Measurements from ENCODE around the gene MSMB. TPM values are rescaled to one million over a fixed set of nuclear protein-coding genes. Genes with fewer than 3 reads are reported as not detected.

Gene MSMB
- total and polyA plus RNA-seq, 9 of the 15 experiments (the other 6 are each of a cell fraction or from before 2014, with no cell fraction given), result 0.21 to 0.60 TPM; not detected in 7

- TF ChIP-seq HIVEP1 (CRISPR knock-in tag; IDR thresholded peaks at IDR 0.05) (peak; percentile 57; the same call in 1 of the 2 replicates), ZNF174 (CRISPR knock-in tag; IDR thresholded peaks at IDR 0.05) (no peak), RBM15 (IDR thresholded peaks at IDR 0.05; ENCODE audit: insufficient read depth, low read length) (no peak), ZNF41 (CRISPR knock-in tag; conservative IDR thresholded peaks at IDR 0.05) (peak; percentile 85), ZMIZ1 (IDR thresholded peaks at IDR 0.05; ENCODE audit: low read depth in 2 of 2, low read length in 2 of 2) (peak in 1 of 2 experiments; percentile 99; a peak in 2 of 4 replicates), ZNF785 (CRISPR knock-in tag; IDR thresholded peaks at IDR 0.05) (no peak), ZNF449 (CRISPR knock-in tag; IDR thresholded peaks at IDR 0.05) (peak; percentile 90; the same call in 1 of the 2 replicates), SNIP1 (IDR thresholded peaks at IDR 0.05; ENCODE audit: low read depth) (no peak), ZNF561 (CRISPR knock-in tag; conservative IDR thresholded peaks at IDR 0.05) (no peak), FIP1L1 (IDR thresholded peaks at IDR 0.05; ENCODE audit: low read depth, low read length, poor library complexity, severe bottlenecking) (no peak), ZNF717 (CRISPR knock-in tag; IDR thresholded peaks at IDR 0.05) (no peak), SNAPC5 (CRISPR knock-in tag; IDR thresholded peaks at IDR 0.05) (peak; percentile 42; the same call in 1 of the 2 replicates), NCOA1 (IDR thresholded peaks at IDR 0.05; ENCODE audit: low read depth) (peak; percentile 98), PPARD (CRISPR knock-in tag; IDR thresholded peaks at IDR 0.05) (no peak), FOXJ3 (CRISPR knock-in tag; IDR thresholded peaks at IDR 0.05) (no peak), ZNF507 (tag; conservative IDR thresholded peaks at IDR 0.05) (no peak), ZNF511 (CRISPR knock-in tag; IDR thresholded peaks at IDR 0.05) (no peak), NFE2L1 (tag; IDR thresholded peaks at IDR 0.05; ENCODE audit: borderline replicate concordance, low read depth) (no peak), OTX1 (CRISPR knock-in tag; IDR thresholded peaks at IDR 0.05) (no peak), DMBX1 (CRISPR knock-in tag; IDR thresholded peaks at IDR 0.05; ENCODE audit: borderline replicate concordance) (peak; percentile 98), FOXA1 (IDR thresholded peaks at IDR 0.05; ENCODE audit: borderline replicate concordance) (no peak), ATF7 (IDR thresholded peaks at IDR 0.05) (peak; percentile 96), NEUROD1 (IDR thresholded peaks at IDR 0.05; ENCODE audit: borderline replicate concordance, low read depth, low read length, partially characterized antibody) (peak; percentile 91), DIDO1 (tag; IDR thresholded peaks at IDR 0.05; ENCODE audit: low read depth) (peak; percentile 40; the same call in 1 of the 2 replicates), MED1 (CRISPR knock-in tag; IDR thresholded peaks at IDR 0.05; ENCODE audit: borderline replicate concordance) (no peak)
These were observed 44.8 kb downstream of the MSMB start (continued) for GRCh38 chr10:46001187-46001756.
